GM18517 (cell line): ENCODE measurements around the gene LDHD.
A peak's percentile ranks its signal among the peaks of the same experiment; 100 is the strongest.

ENCODE experiments used
- ATAC-seq: cut with Tn5 transposase; IDR thresholded peaks from one replicate; pipeline ENCODE4 v1.9.1; 2021; ENCODE audit warnings: mild to moderate bottlenecking, moderate library complexity; ENCODE audit not compliant: unreplicated experiment

LDHD gene

GRCh38 chr16:75114946-75115825 is 1.4 kb downstream of the LDHD start:
- no peak for ATAC-seq

GRCh38 chr16:75114179-75114945 is 2.2 kb downstream of the LDHD start:
- ATAC-seq, result no peak

- no peak for ATAC-seq
Observed at GRCh38 chr16:75113541-75114121, 2.9 kb downstream of the LDHD start.

- no peak for ATAC-seq
Observed at GRCh38 chr16:75112734-75113491, 3.7 kb downstream of the LDHD start.

GRCh38 chr16:75111961-75112733 is 4.4 kb downstream of the LDHD start:
- ATAC-seq, result no peak

- ATAC-seq, result no peak
Observed at GRCh38 chr16:75111514-75111940, 5.1 kb downstream of the LDHD start.

GRCh38 chr16:75110637-75111513 is 5.7 kb downstream of the LDHD start:
- ATAC-seq, result peak; percentile 81

GRCh38 chr16:75109732-75110243 is 6.8 kb downstream of the LDHD start:
- ATAC-seq, result no peak

- ATAC-seq, result no peak
Observed at GRCh38 chr16:75108792-75109731, 7.5 kb downstream of the LDHD start.

- no peak for ATAC-seq
Observed at GRCh38 chr16:75107505-75107904, 9.1 kb downstream of the LDHD start.

- ATAC-seq, result no peak
Observed at GRCh38 chr16:75106351-75107274, 10.0 kb downstream of the LDHD start.

- no peak for ATAC-seq
Observed at GRCh38 chr16:75105306-75106061, 11.1 kb downstream of the LDHD start.

- no peak for ATAC-seq
Observed at GRCh38 chr16:75104836-75105235, 11.7 kb downstream of the LDHD start.

- no peak for ATAC-seq
Observed at GRCh38 chr16:75103994-75104393, 12.6 kb downstream of the LDHD start.

GRCh38 chr16:75102595-75102994 is 14.0 kb downstream of the LDHD start:
- ATAC-seq, result no peak

- no peak for ATAC-seq
Observed at GRCh38 chr16:75101635-75102034, 14.9 kb downstream of the LDHD start.
